ENCODE measurements around the gene SNX8. TPM values are rescaled to one million over a fixed set of nuclear protein-coding genes. Genes with fewer than 3 reads are reported as not detected.

Gene SNX8
- total and polyA plus RNA-seq, 2 of the 8 experiments (the other 6 are each of a cell fraction or from before 2014, with no cell fraction given), result 46.2 to 70.8 TPM

GRCh38 chr7:2254429-2255144 lies 59.7 kb downstream of the SNX8 start (continued):
- no peak for TF ChIP-seq TAF7 (optimal IDR thresholded peaks at IDR 0.05; ENCODE audit: borderline replicate concordance, low read depth, low read length)
